ENCODE measurements around the gene ZNF276.

ZNF276 gene

DNA sequence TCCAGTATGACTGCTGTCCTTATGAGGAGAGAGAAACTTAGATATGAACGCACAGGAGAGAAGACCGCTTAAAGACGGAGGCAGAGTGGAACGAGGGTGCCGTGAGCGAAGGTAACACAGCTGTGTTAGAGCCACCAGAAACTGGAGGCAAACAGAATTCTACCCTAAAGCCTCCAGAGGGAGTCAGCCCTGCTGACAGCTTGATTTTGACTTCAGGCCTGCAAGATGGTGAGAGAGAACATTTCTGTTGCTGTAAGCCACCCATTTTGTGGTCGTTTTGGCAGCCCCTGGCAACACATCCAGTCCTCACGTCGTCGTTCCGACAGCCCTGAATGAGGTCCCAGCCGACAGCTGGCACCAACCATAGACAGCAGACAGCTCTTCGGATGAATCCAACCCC lies 17.1 kb upstream of the ZNF276 start:
- no peak overlapping the region for H3K4me3 ChIP-seq (replicated peaks; ENCODE audit: low read depth, low read length)
- TF ChIP-seq, protein P1, sequence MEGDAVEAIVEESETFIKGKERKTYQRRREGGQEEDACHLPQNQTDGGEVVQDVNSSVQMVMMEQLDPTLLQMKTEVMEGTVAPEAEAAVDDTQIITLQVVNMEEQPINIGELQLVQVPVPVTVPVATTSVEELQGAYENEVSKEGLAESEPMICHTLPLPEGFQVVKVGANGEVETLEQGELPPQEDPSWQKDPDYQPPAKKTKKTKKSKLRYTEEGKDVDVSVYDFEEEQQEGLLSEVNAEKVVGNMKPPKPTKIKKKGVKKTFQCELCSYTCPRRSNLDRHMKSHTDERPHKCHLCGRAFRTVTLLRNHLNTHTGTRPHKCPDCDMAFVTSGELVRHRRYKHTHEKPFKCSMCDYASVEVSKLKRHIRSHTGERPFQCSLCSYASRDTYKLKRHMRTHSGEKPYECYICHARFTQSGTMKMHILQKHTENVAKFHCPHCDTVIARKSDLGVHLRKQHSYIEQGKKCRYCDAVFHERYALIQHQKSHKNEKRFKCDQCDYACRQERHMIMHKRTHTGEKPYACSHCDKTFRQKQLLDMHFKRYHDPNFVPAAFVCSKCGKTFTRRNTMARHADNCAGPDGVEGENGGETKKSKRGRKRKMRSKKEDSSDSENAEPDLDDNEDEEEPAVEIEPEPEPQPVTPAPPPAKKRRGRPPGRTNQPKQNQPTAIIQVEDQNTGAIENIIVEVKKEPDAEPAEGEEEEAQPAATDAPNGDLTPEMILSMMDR (IDR thresholded peaks at IDR 0.05; ENCODE audit: low read depth, low read length, missing control alignments) = no peak
- no peak for DNase-seq (ENCODE audit: extremely low read depth, low read depth)

DNA sequence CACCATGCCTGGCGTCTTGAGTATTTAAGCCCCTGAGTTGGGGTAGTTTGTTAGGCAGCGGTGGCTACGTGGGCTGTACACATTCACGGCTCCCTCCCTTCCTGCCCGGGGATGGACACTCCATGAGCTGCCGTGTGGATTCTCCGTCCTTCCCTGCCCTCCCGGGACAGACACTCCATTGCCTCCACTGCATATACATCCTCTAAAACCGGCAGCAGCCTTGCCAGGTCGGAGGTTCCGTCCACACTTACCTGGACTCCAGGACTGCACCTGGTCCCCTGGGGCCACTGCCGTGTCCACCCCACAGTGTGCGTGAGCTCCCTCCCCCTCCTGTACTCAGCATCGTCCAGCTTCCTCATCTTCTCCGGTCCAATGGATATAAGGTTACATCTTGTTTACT lies 16.3 kb upstream of the ZNF276 start:
- TF ChIP-seq, protein P1 (IDR thresholded peaks at IDR 0.05; ENCODE audit: low read depth, low read length, missing control alignments) = no peak
- DNase-seq (ENCODE audit: extremely low read depth, low read depth) = no peak

DNA sequence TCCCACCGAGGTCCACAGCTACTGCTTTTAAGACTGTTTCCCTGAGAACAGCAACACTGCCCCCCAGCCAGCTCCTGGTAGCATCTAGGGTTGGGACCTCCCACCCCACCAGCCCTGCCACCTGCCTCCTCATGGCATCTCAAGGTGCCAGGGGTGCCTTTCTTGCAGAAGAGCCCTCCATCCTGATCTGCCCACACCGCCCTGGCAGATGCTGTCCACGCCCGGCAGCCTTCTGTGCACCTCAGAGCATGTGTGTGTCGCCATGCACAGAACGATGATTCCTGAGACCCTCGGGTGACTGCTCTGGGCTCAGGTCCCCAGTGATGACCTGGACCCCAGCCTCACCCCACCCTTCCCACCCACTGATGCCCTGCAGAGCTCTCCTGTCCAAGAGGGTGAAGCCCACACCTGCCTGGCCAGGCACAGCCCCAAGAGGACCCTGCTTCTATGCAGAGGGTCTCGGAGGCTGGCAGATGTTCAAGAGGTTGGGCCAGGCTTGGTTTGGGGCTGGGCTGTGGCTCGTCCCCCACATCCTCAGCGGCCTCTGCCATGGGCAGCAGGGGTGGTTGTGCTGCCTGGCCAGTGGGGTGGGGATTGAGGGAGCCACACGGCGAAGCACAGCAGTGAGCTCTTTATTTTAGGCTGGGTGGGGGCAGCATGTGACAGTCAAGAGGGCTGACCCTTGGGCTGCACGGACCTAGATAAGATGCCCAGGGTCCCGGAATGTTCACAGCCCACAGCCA lies 14.6 kb upstream of the ZNF276 start:
- no peak overlapping the region for H3K4me3 ChIP-seq (replicated peaks; ENCODE audit: low read depth, low read length)
- no peak for DNase-seq (ENCODE audit: extremely low read depth, low read depth)
- TF ChIP-seq, protein P1 (IDR thresholded peaks at IDR 0.05; ENCODE audit: low read depth, low read length, missing control alignments) = no peak

More for the DNA sequence above, 16.3 kb upstream of the ZNF276 start:
- no peak overlapping the region for H3K4me3 ChIP-seq (replicated peaks; ENCODE audit: low read depth, low read length)

GRCh38 chr16:89707695-89708094 lies 13.6 kb upstream of the ZNF276 start:
- no peak overlapping the region for H3K4me3 ChIP-seq (replicated peaks; ENCODE audit: low read depth, low read length)
- TF ChIP-seq, protein P1 (IDR thresholded peaks at IDR 0.05; ENCODE audit: low read depth, low read length, missing control alignments) = no peak
- DNase-seq (ENCODE audit: extremely low read depth, low read depth) = no peak

DNA sequence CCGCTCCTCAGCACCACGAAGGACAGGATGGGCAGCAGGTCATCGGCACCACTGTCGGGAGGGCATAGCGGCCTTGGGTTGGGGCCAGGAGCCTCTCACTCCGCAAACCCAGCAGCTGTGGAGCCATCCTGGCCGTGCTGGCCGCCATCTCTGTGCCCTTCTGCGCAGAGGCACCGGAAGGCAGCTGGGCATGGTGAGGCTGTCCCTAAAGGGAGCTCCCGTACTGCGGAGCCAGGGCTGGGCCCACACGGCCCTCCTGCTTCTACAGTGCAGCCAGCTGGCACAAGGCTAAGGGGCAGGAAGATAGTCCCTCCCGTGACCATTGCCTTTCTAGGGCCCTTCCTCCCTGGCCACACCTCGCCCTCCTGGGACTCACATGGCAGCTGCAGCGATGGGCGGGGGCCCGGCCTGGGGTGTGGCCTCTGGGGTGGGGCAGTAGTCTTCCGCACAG lies 12.8 kb upstream of the ZNF276 start:
- no peak for DNase-seq (ENCODE audit: extremely low read depth, low read depth)
- no peak overlapping the region for H3K4me3 ChIP-seq (replicated peaks; ENCODE audit: low read depth, low read length)
- TF ChIP-seq, protein P1 (IDR thresholded peaks at IDR 0.05; ENCODE audit: low read depth, low read length, missing control alignments) = no peak

- H3K4me3 ChIP-seq (replicated peaks; ENCODE audit: low read depth, low read length) = no peak overlapping the region
- no peak for DNase-seq (ENCODE audit: extremely low read depth, low read depth)
Measured at GRCh38 chr16:89709166-89709565, 12.2 kb upstream of the ZNF276 start.

More at GRCh38 chr16:89709166-89709565, 12.2 kb upstream of the ZNF276 start:
- TF ChIP-seq, protein P1 (IDR thresholded peaks at IDR 0.05; ENCODE audit: low read depth, low read length, missing control alignments) = no peak
